Measurements from ENCODE around the gene PLD4. TPM values are rescaled to one million over a fixed set of nuclear protein-coding genes. Genes with fewer than 3 reads are reported as not detected.

PLD4 gene, protein sequence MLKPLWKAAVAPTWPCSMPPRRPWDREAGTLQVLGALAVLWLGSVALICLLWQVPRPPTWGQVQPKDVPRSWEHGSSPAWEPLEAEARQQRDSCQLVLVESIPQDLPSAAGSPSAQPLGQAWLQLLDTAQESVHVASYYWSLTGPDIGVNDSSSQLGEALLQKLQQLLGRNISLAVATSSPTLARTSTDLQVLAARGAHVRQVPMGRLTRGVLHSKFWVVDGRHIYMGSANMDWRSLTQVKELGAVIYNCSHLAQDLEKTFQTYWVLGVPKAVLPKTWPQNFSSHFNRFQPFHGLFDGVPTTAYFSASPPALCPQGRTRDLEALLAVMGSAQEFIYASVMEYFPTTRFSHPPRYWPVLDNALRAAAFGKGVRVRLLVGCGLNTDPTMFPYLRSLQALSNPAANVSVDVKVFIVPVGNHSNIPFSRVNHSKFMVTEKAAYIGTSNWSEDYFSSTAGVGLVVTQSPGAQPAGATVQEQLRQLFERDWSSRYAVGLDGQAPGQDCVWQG
- total RNA-seq, result under 1 TPM in 4 of 6 experiments, not detected in 2; 0.12 to 0.49 (median 0.33) TPM
- long read RNA-seq, result 0 reads

- Histone ChIP-seq H3K27ac (no peak within 1 kb of the TSS), H3K27me3 (no peaks in the 10 kb centered on the region), H3K4me3 (no peak within 1 kb of the TSS), H3K4me1 (no peaks in the 10 kb centered on the region), H3K36me3 (no peaks in the 10 kb centered on the region), H3K9me3 (no peaks in the 10 kb centered on the region)
- DNase-seq (peak in 1 of 3 donors; percentile 45), ATAC-seq (peak in 1 of 4 donors; percentile 25)
- no peak for TF ChIP-seq POLR2A (IDR thresholded peaks at IDR 0.05)
- TF ChIP-seq, protein P1, sequence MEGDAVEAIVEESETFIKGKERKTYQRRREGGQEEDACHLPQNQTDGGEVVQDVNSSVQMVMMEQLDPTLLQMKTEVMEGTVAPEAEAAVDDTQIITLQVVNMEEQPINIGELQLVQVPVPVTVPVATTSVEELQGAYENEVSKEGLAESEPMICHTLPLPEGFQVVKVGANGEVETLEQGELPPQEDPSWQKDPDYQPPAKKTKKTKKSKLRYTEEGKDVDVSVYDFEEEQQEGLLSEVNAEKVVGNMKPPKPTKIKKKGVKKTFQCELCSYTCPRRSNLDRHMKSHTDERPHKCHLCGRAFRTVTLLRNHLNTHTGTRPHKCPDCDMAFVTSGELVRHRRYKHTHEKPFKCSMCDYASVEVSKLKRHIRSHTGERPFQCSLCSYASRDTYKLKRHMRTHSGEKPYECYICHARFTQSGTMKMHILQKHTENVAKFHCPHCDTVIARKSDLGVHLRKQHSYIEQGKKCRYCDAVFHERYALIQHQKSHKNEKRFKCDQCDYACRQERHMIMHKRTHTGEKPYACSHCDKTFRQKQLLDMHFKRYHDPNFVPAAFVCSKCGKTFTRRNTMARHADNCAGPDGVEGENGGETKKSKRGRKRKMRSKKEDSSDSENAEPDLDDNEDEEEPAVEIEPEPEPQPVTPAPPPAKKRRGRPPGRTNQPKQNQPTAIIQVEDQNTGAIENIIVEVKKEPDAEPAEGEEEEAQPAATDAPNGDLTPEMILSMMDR (IDR thresholded peaks at IDR 0.05), result no peak
- 66% methylated on average over 5 of the region's 14 CpGs for WGBS (ENCODE audit: insufficient coverage, low coverage, low lambda C conversion rate, missing lambda C conversion rate)
- intact Hi-C loops (cut with DNase I), result no loop called here
These were observed at the start of gene PLD4 for GRCh38 chr14:104924421-104925213. Gene PLD4 (plus strand): TSS chr14:104924879. CDS start chr14:104927141, 2,262 bp downstream.

- peak in 1 of 3 donors; percentile 53 for DNase-seq
- no peak for ATAC-seq
These were observed 49.3 kb upstream of the PLD4 start for GRCh38 chr14:104875412-104875751.

GRCh38 chr14:104875811-104876210, 48.9 kb upstream of the PLD4 start:
- intact Hi-C loops (cut with DNase I), result no loop called here
- no peak for ATAC-seq
- no CpG with 5 or more reads among the region's 8 CpGs for WGBS (ENCODE audit: insufficient coverage, low coverage, low lambda C conversion rate, missing lambda C conversion rate)

More at GRCh38 chr14:104875412-104875751, 49.3 kb upstream of the PLD4 start:
- no peaks in the 10 kb centered on the region for H3K9me3 ChIP-seq
- H3K4me1 ChIP-seq, result peaks cover 0 to 26% (median 10%) of the 10 kb centered on the region in 4 donors
- no CpG with 5 or more reads among the region's 13 CpGs for WGBS (ENCODE audit: insufficient coverage, low coverage, low lambda C conversion rate, missing lambda C conversion rate)
- no peaks in the 10 kb centered on the region for H3K27me3 ChIP-seq
- H3K4me3 ChIP-seq, result no peak overlapping the region
- H3K27ac ChIP-seq, result no peak overlapping the region
- TF ChIP-seq POLR2A (IDR thresholded peaks at IDR 0.05), result no peak
- TF ChIP-seq, protein P1 (IDR thresholded peaks at IDR 0.05), result no peak
- intact Hi-C loops (cut with DNase I), result no loop called here
- H3K36me3 ChIP-seq, result peaks cover 0 to 12% (median 0%) of the 10 kb centered on the region in 4 donors

GRCh38 chr14:104876251-104876699, 48.4 kb upstream of the PLD4 start:
- Histone ChIP-seq H3K4me1 (peaks cover 0 to 26% (median 10%) of the 10 kb centered on the region in 4 donors), H3K9me3 (no peaks in the 10 kb centered on the region), H3K36me3 (peaks cover 0 to 12% (median 0%) of the 10 kb centered on the region in 4 donors), H3K27ac (no peak overlapping the region), H3K4me3 (no peak overlapping the region), H3K27me3 (no peaks in the 10 kb centered on the region)
- ATAC-seq (peak; percentile 41 to 70 (median 48)), DNase-seq (peak in 2 of 3 donors; percentile 23 to 51)
- WGBS (ENCODE audit: insufficient coverage, low coverage, low lambda C conversion rate, missing lambda C conversion rate), result 100% methylated on average over 2 of the region's 8 CpGs
- intact Hi-C loops (cut with DNase I), result no loop called here
- TF ChIP-seq, protein P1 (IDR thresholded peaks at IDR 0.05), result no peak
- TF ChIP-seq POLR2A (IDR thresholded peaks at IDR 0.05), result no peak

More at GRCh38 chr14:104875811-104876210, 48.9 kb upstream of the PLD4 start:
- H3K36me3 ChIP-seq, result peaks cover 0 to 12% (median 0%) of the 10 kb centered on the region in 4 donors
- H3K27ac ChIP-seq, result no peak overlapping the region
- no peaks in the 10 kb centered on the region for H3K27me3 ChIP-seq
- no peaks in the 10 kb centered on the region for H3K9me3 ChIP-seq
- TF ChIP-seq, protein P1 (IDR thresholded peaks at IDR 0.05), result no peak
- TF ChIP-seq POLR2A (IDR thresholded peaks at IDR 0.05), result no peak
- DNase-seq, result peak in 2 of 3 donors; percentile 19 to 48
- peaks cover 0 to 26% (median 10%) of the 10 kb centered on the region in 4 donors for H3K4me1 ChIP-seq
- H3K4me3 ChIP-seq, result no peak overlapping the region
